ENCODE results near the gene NOS3. TPM values are rescaled to one million over a fixed set of nuclear protein-coding genes. Genes with fewer than 3 reads are reported as not detected.

Gene NOS3
- total RNA-seq, 1 donor from 2014 or later = 7.4 TPM

- TF ChIP-seq CTCF (conservative IDR thresholded peaks at IDR 0.05) = no peak
- Mint-ChIP-seq H3K36me3 (ENCODE audit: low read depth) (no peaks in the 10 kb centered on the region), H3K9me3 (no peaks in the 10 kb centered on the region), H3K4me3 (no peak overlapping the region), H3K27ac (ENCODE audit: unreplicated experiment) (peak overlapping the region; percentile 35), H3K4me1 (peaks cover 27% of the 10 kb centered on the region), H3K27me3 (ENCODE audit: low read depth) (no peaks in the 10 kb centered on the region)
- DNase-seq (ENCODE audit: low read depth, low spot score) = no peak
Measured at GRCh38 chr7:150947761-150948651, 42.8 kb upstream of the NOS3 start.

- TF ChIP-seq CTCF (conservative IDR thresholded peaks at IDR 0.05) = no peak
- peaks cover 27% of the 10 kb centered on the region for H3K4me1 Mint-ChIP-seq
Measured at GRCh38 chr7:150948791-150949251, 42.0 kb upstream of the NOS3 start.

GRCh38 chr7:150949564-150949963, 41.3 kb upstream of the NOS3 start:
- no peaks in the 10 kb centered on the region for H3K9me3 Mint-ChIP-seq
- DNase-seq (ENCODE audit: low read depth, low spot score) = no peak
- peaks cover 27% of the 10 kb centered on the region for H3K4me1 Mint-ChIP-seq
- H3K4me3 Mint-ChIP-seq = peak overlapping the region; percentile 4
- TF ChIP-seq CTCF (conservative IDR thresholded peaks at IDR 0.05) = no peak
- H3K36me3 Mint-ChIP-seq (ENCODE audit: low read depth) = no peaks in the 10 kb centered on the region
- H3K27ac Mint-ChIP-seq (ENCODE audit: unreplicated experiment) = peak overlapping the region; percentile 17
- no peaks in the 10 kb centered on the region for H3K27me3 Mint-ChIP-seq (ENCODE audit: low read depth)

More at GRCh38 chr7:150948791-150949251, 42.0 kb upstream of the NOS3 start:
- Mint-ChIP-seq H3K27me3 (ENCODE audit: low read depth) (no peaks in the 10 kb centered on the region), H3K36me3 (ENCODE audit: low read depth) (no peaks in the 10 kb centered on the region), H3K9me3 (no peaks in the 10 kb centered on the region), H3K27ac (ENCODE audit: unreplicated experiment) (no peak overlapping the region), H3K4me3 (no peak overlapping the region)
- no peak for DNase-seq (ENCODE audit: low read depth, low spot score)

GRCh38 chr7:150949971-150950491, 40.8 kb upstream of the NOS3 start:
- no peak overlapping the region for H3K4me3 Mint-ChIP-seq
- H3K27me3 Mint-ChIP-seq (ENCODE audit: low read depth) = no peaks in the 10 kb centered on the region
- H3K36me3 Mint-ChIP-seq (ENCODE audit: low read depth) = no peaks in the 10 kb centered on the region
- peaks cover 27% of the 10 kb centered on the region for H3K4me1 Mint-ChIP-seq
- H3K9me3 Mint-ChIP-seq = no peaks in the 10 kb centered on the region
- H3K27ac Mint-ChIP-seq (ENCODE audit: unreplicated experiment) = no peak overlapping the region
- no peak for TF ChIP-seq CTCF (conservative IDR thresholded peaks at IDR 0.05)
- DNase-seq (ENCODE audit: low read depth, low spot score) = no peak

- no peaks in the 10 kb centered on the region for H3K27me3 Mint-ChIP-seq (ENCODE audit: low read depth)
- no peak for DNase-seq (ENCODE audit: low read depth, low spot score)
- peaks cover 23% of the 10 kb centered on the region for H3K4me1 Mint-ChIP-seq
- no peaks in the 10 kb centered on the region for H3K9me3 Mint-ChIP-seq
- H3K27ac Mint-ChIP-seq (ENCODE audit: unreplicated experiment) = no peak overlapping the region
- no peaks in the 10 kb centered on the region for H3K36me3 Mint-ChIP-seq (ENCODE audit: low read depth)
- H3K4me3 Mint-ChIP-seq = no peak overlapping the region
- TF ChIP-seq CTCF (conservative IDR thresholded peaks at IDR 0.05) = no peak
Measured at GRCh38 chr7:150950496-150951180, 40.2 kb upstream of the NOS3 start.
